ENCODE results near the gene CIB1. TPM values are rescaled to one million over a fixed set of nuclear protein-coding genes. Genes with fewer than 3 reads are reported as not detected.

Gene CIB1
- total RNA-seq, 2 donors from 2014 or later = 114 to 150 TPM

GRCh38 chr15:90227336-90227735 lies 6.4 kb downstream of the CIB1 start:
- ATAC-seq (no peak), DNase-seq (ENCODE audit: low spot score in 2 of 2) (no peak)
- Mint-ChIP-seq H3K27ac (peak overlapping the region in 1 of 2 donors; percentile 29), H3K9me3 (no peaks in the 10 kb centered on the region), H3K36me3 (peaks cover 12 to 22% of the 10 kb centered on the region in 2 donors)

GRCh38 chr15:90225504-90226234 lies 8.1 kb downstream of the CIB1 start:
- ATAC-seq = no peak
- peaks cover 0 to 9% of the 10 kb centered on the region in 2 donors for H3K36me3 Mint-ChIP-seq
- no peaks in the 10 kb centered on the region for H3K9me3 Mint-ChIP-seq
- no peak for DNase-seq (ENCODE audit: low spot score in 2 of 2)
- H3K27ac Mint-ChIP-seq = peak overlapping the region in 1 of 2 donors; percentile 8

DNA sequence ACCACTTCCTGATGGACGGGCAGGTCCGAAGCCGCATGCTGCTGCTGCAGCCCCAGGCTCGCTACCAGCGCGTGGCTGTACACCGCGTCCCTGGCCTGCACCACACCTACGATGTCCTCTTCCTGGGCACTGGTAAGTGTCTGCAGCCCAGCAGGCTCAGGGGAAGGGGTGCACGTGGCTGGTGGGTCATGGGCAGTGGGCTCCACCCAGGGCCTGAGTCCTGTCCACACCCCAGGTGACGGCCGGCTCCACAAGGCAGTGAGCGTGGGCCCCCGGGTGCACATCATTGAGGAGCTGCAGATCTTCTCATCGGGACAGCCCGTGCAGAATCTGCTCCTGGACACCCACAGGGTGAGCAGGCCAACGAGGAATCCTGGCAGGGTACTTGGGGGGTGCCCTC lies 8.7 kb downstream of the CIB1 start:
- Mint-ChIP-seq H3K9me3 (no peaks in the 10 kb centered on the region), H3K36me3 (peaks cover 0 to 3% of the 10 kb centered on the region in 2 donors), H3K27ac (no peak overlapping the region)
- no peak for ATAC-seq
- DNase-seq (ENCODE audit: low spot score in 2 of 2) = no peak

GRCh38 chr15:90223441-90224165 lies 10.1 kb downstream of the CIB1 start:
- ATAC-seq = no peak
- H3K9me3 Mint-ChIP-seq = no peaks in the 10 kb centered on the region
- no peak overlapping the region for H3K27ac Mint-ChIP-seq
- no peaks in the 10 kb centered on the region for H3K36me3 Mint-ChIP-seq
- no peak for DNase-seq (ENCODE audit: low spot score in 2 of 2)

GRCh38 chr15:90222547-90222946 lies 11.2 kb downstream of the CIB1 start:
- no peak for ATAC-seq
- H3K36me3 Mint-ChIP-seq = no peaks in the 10 kb centered on the region
- no peaks in the 10 kb centered on the region for H3K9me3 Mint-ChIP-seq

GRCh38 chr15:90221246-90221900 lies 12.4 kb downstream of the CIB1 start:
- DNase-seq (ENCODE audit: low spot score in 2 of 2) (peak in 1 of 2 donors; percentile 41), ATAC-seq (peak; percentile 50 to 66)
- no peak overlapping the region for H3K27ac Mint-ChIP-seq

More at GRCh38 chr15:90222547-90222946, 11.2 kb downstream of the CIB1 start:
- no peak for DNase-seq (ENCODE audit: low spot score in 2 of 2)
- no peak overlapping the region for H3K27ac Mint-ChIP-seq

DNA sequence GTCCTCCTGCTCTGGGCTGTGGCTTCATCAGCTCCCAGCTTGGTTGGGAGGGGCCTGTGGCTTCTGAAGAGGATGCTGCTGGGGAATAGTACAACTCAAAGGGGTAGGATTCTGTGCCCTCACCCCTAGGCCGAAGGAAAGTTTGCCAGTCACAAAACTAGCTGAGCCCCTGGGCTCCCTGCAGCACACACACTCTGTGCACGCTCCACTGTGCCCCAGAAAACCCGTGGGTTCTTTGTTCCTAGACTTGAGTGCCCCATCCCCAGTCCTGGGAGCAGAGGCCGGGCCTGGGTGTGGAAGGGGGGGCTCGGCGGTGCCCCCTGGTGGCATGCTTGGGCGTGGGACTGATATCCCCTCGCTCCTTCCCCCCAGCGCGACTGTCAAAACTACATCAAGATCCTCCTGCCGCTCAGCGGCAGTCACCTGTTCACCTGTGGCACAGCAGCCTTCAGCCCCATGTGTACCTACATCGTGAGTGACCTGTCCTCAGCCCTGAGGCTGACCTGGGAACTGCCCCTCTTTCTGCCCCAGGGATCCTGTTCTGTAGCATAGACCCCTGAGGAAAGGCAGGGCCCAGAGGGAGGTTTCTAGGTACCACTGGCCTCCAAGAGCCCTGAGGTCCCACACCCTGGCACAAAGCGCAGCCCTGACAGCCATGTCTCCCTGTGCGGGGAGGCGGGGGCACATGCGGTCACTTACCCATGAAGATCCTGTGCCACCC lies 14.2 kb downstream of the CIB1 start:
- Mint-ChIP-seq H3K9me3 (no peaks in the 10 kb centered on the region), H3K27ac (peak overlapping the region in 1 of 2 donors; percentile 2)

More at GRCh38 chr15:90221246-90221900, 12.4 kb downstream of the CIB1 start:
- Mint-ChIP-seq H3K9me3 (no peaks in the 10 kb centered on the region), H3K36me3 (no peaks in the 10 kb centered on the region)

DNA sequence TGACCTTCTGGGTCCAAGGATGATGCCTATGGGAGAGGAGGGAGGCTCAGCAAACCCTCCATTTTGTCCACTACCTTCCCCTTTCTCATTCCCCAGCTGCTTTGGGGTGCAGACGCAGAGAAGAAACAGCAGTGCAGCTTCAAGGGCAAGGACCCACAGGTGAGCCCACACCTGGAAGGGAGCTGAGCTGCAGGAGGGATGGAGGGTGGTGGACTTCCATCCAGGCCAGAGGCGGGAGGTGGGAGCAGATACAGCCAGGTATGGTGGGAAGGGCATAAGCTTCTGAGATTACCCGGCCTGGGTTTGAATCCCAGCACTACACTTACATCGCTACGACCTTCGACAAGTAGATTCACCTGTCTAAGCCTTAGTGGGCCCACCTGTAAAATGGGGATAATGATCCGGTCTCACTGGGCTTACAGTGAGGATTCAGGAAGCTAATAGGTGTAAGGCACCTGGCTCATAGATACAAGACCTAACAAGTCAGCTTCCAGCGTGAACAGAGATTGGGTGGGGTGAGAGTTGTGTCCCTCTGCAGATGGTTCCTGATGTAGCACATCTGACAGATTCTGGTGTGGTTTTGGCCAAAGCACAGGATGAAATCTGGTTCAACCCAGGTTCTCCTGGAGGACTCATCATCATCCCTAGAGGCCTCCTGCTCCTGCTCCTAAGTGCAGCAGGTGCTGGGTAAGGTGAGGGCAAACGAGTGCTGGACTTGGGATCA lies 15.9 kb downstream of the CIB1 start:
- H3K36me3 Mint-ChIP-seq = no peaks in the 10 kb centered on the region
- no peaks in the 10 kb centered on the region for H3K9me3 Mint-ChIP-seq
- ATAC-seq = no peak
- peak overlapping the region in 1 of 2 donors; percentile 41 for H3K27ac Mint-ChIP-seq
- DNase-seq (ENCODE audit: low spot score in 2 of 2) = no peak

More for the DNA sequence above, 14.2 kb downstream of the CIB1 start:
- DNase-seq (ENCODE audit: low spot score in 2 of 2) (peak in 1 of 2 donors; percentile 71), ATAC-seq (peak; percentile 63 to 81)
- H3K36me3 Mint-ChIP-seq = no peaks in the 10 kb centered on the region

DNA sequence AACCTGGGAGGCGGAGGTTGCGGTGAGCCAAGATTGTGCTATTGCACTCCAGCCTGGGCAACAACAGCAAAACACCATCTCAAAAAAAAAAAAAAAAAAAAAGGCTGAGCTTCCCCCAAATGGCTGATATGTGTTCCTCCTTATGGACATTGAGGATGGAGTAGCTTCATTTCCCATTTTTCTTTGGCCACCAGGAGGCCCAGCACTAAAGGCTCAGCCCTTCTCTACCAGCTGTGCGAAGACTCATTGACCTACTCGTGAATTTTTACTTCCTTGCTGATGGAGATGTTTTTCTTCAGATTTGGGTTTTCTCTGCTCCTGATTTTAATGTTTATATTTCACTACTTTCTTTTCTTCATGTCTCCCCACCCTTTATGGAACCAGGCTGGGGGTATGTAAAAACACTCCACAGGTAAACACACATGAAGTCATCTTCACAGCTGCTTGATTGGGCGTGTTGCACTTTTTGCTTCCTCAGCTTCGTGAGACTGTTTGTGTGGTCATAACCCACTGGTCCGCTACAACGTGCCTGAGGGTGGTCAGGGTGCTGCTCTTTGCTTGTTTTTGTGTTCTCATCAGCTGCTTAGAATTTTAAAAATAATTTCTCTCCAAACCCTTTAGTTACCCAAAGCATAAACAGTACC lies 19.1 kb downstream of the CIB1 start:
- no peak for DNase-seq (ENCODE audit: low spot score in 2 of 2)
- Mint-ChIP-seq H3K36me3 (no peaks in the 10 kb centered on the region), H3K9me3 (no peaks in the 10 kb centered on the region), H3K27ac (peak overlapping the region in 1 of 2 donors; percentile 58)
- no peak for ATAC-seq

DNA sequence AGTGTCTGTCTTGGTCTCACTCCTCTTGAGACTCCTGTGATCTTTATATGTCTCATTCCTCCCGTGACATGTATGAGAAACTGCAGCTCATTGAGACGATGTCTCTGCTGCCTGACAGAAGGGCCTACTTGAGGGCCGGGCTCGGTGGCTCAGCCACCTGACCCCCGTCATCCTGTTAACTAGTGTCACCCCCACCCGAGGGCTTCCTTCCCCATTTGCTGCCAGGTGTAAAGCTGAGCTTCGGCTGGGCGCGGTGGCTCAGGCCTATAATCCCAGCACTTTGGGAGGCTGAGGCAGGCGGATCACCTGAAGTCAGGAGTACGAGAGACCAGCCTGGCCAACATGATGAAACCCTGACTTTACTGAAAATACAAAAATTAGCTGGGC lies 19.9 kb downstream of the CIB1 start:
- no peak for ATAC-seq
- Mint-ChIP-seq H3K36me3 (no peaks in the 10 kb centered on the region), H3K27ac (no peak overlapping the region), H3K9me3 (no peaks in the 10 kb centered on the region)
- no peak for DNase-seq (ENCODE audit: low spot score in 2 of 2)

- Mint-ChIP-seq H3K9me3 (no peaks in the 10 kb centered on the region), H3K27ac (no peak overlapping the region), H3K36me3 (no peaks in the 10 kb centered on the region)
- DNase-seq (ENCODE audit: low spot score in 2 of 2) (no peak), ATAC-seq (no peak)
These were observed 20.5 kb downstream of the CIB1 start for GRCh38 chr15:90213122-90213817.

GRCh38 chr15:90212221-90213098 lies 21.3 kb downstream of the CIB1 start:
- DNase-seq (ENCODE audit: low spot score in 2 of 2) (no peak), ATAC-seq (no peak)
- H3K9me3 Mint-ChIP-seq = no peaks in the 10 kb centered on the region
- H3K36me3 Mint-ChIP-seq = no peaks in the 10 kb centered on the region
- H3K27ac Mint-ChIP-seq = peak overlapping the region in 1 of 2 donors; percentile 65

- Mint-ChIP-seq H3K27ac (no peak overlapping the region), H3K36me3 (no peaks in the 10 kb centered on the region), H3K9me3 (no peaks in the 10 kb centered on the region)
- ATAC-seq (no peak), DNase-seq (ENCODE audit: low spot score in 2 of 2) (no peak)
These were observed 22.1 kb downstream of the CIB1 start for GRCh38 chr15:90211440-90212143.

DNA sequence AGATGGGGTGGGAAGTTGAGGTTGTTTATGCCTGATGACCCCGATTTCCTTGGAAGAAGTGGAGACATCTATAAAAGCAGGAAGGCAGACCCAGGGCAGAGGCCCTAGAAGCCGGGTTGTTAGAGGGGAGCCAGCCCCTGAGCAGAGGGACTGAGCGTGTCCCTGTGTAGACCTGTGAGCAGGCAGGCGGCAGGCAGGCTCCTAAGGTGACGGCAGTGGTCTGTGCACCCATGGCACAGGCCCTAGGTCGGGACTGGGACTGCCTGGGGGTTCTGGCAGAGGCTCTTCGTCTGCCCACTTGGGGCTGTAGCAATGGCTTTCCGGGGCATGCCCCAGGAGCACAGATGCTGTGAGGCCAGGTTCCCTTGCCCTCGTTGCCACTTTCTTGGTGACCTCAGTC lies 22.7 kb downstream of the CIB1 start:
- no peaks in the 10 kb centered on the region for H3K36me3 Mint-ChIP-seq
- no peaks in the 10 kb centered on the region for H3K9me3 Mint-ChIP-seq
- peak overlapping the region in 1 of 2 donors; percentile 21 for H3K27ac Mint-ChIP-seq
- ATAC-seq (no peak), DNase-seq (ENCODE audit: low spot score in 2 of 2) (no peak)

Data from activated naive CD4-positive, alpha-beta T cell treated with anti-CD3 and anti-CD28 coated beads, Interleukin-2, amount 50 U/mL, for 72 hours (primary cell).